Adrenal gland (tissue), 12 donors: ENCODE data around the gene KLF9. TPM values are rescaled to one million over a fixed set of nuclear protein-coding genes. Genes with fewer than 3 reads are reported as not detected.
A peak's percentile ranks its signal among the peaks of the same experiment; 100 is the strongest.

Experiments
- DNase-seq, 7 donors: peaks; one replicate each; pipeline ENCODE4 v3.0.0-alpha.2; 2019 to 2020
- H3K27ac ChIP-seq, 5 donors: fragments of 200-600 bp; sonication (generic) in 4 of 5; 1 replicate in 3 of 5; 2 replicates in 2 of 5; pipeline versions ENCODE4 v1.5.1 to v1.8.0; 2016 to 2020; ENCODE audit warnings: mild to moderate bottlenecking in 1 of 5
- H3K27me3 ChIP-seq: fragments of 200-600 bp; 2 replicates; pipeline ENCODE4 v1.8.0; 2021
- H3K36me3 ChIP-seq, 2 donors: fragments of 200-600 bp; replicated peaks in 1 of 2; 1 replicate in 1 of 2; 2 replicates in 1 of 2; pipeline versions ENCODE4 v1.5.1 to v1.8.0; 2018 to 2022
- H3K4me1 ChIP-seq, 2 donors: fragments of 200-600 bp; replicated peaks in 1 of 2; 1 replicate in 1 of 2; 2 replicates in 1 of 2; pipeline versions ENCODE4 v1.5.1 to v1.8.0; 2018 to 2021
- H3K4me3 ChIP-seq, 4 donors: fragments of 200-600 bp; sonication (generic) in 3 of 4; one replicate each; pipeline ENCODE4 v1.5.1; 2016 to 2018
- H3K9me3 ChIP-seq, 3 donors: fragments of 200-600 bp; sonication (generic) in 1 of 3; replicated peaks in 1 of 3; 1 replicate in 2 of 3; 2 replicates in 1 of 3; pipeline versions ENCODE4 v1.5.1 to v1.8.0; 2016 to 2021
- CTCF ChIP-seq, 6 experiments: fragments of 450-650 bp in 4 of 6; fragments of 200-600 bp in 2 of 6; sonication (generic) in 1 of 6; IDR thresholded peaks; 1 replicate in 5 of 6; 2 replicates in 1 of 6; pipeline versions ENCODE4 v1.5.1 to v1.8.0; 2016 to 2021; ENCODE audit warnings: antibody characterized with exemption in 6 of 6, mild to moderate bottlenecking in 2 of 6, moderate library complexity in 1 of 6
- POLR2A ChIP-seq, 2 donors: fragments of 450-650 bp; IDR thresholded peaks; one replicate each; pipeline ENCODE4 v1.6.1; 2017; ENCODE audit warnings: antibody characterized with exemption in 2 of 2, mild to moderate bottlenecking in 2 of 2, moderate library complexity in 1 of 2
- WGBS, 4 donors: extraction: QIAGEN DNeasy Blood & Tissue Kit in 2 of 4; methylation state at CpG; one replicate each; pipeline versions ENCODE4 v1.1.5 to v1.1.7; 2013 to 2017; 5-methylcytosine and 5-hydroxymethylcytosine counted together
- intact Hi-C, 2 donors: fragments of 100-400 bp; cut with DNase I; formaldehyde crosslinking; loops; one replicate each; pipeline versions ENCODE4 v1.14.1 to v1.15.0; 2022 to 2023
- polyA plus RNA-seq, 3 donors: library from polyadenylated mRNA; stranded (reverse); fragments of 200-250 nt in 2 of 3; fragments of 350-450 nt in 1 of 3; fragmentation: Illumina TruSeq in 1 of 3; extraction: RNeasy Lipid Tissue Mini Kit (QIAGEN cat#74804) in 1 of 3; gene quantifications; one replicate each; pipeline ENCODE4 v1.2.3, GENCODE V29; 2013 to 2014
- total RNA-seq, 9 donors: library from RNA; depleted of rRNA in 4 of 9; stranded (reverse); fragments of >200 nt in 4 of 9; fragments of 120-200 nt in 1 of 9; fragmentation: NEBNext Ultra II Directional in 1 of 9; extraction: Animal tissue kit (Norgen Biotek cat#: 25700) in 1 of 9; gene quantifications; one replicate each; pipeline versions ENCODE4 v1.1.0 to v1.2.4, GENCODE V29; 2013 to 2023
- donor health status: healthy with polysubstance abuse.
- donor health status: Bipolar disorder and iron deficiency.
- donor health status: DM: yes; HTN: yes; CAD: no.
- donor health status: DM: no; HTN: no; CAD: no.
- donor health status: DM: no; HTN: no; CAD: no.
- donor health status: DM: yes; HTN: yes; CAD: no.

Gene KLF9
- total and polyA plus RNA-seq, 12 donors = 2.2 to 80.7 (median 38.7) TPM

GRCh38 chr9:70399141-70399540 lies 15.3 kb downstream of the KLF9 start:
- Histone ChIP-seq H3K27me3 (no peaks in the 10 kb centered on the region), H3K36me3 (no peaks in the 10 kb centered on the region), H3K27ac (peak overlapping the region in 3 of 5 donors; percentile 16 to 58 (median 45)), H3K4me1 (peaks cover 40 to 91% of the 10 kb centered on the region in 2 donors), H3K9me3 (no peaks in the 10 kb centered on the region), H3K4me3 (no peak overlapping the region)
- TF ChIP-seq POLR2A (IDR thresholded peaks at IDR 0.05) = no peak
- no peak for TF ChIP-seq CTCF (IDR thresholded peaks at IDR 0.05)
- intact Hi-C loops = no loop called here
- DNase-seq = no peak

GRCh38 chr9:70398145-70398556 lies 16.3 kb downstream of the KLF9 start:
- no peaks in the 10 kb centered on the region for H3K36me3 ChIP-seq
- no peak for DNase-seq
- WGBS, 4 donors = 35 to 42% (median 40%) methylated on average over 4 of the region's 4 CpGs
- intact Hi-C loops = no loop called here
- H3K4me1 ChIP-seq = peaks cover 30 to 91% of the 10 kb centered on the region in 2 donors
- TF ChIP-seq CTCF (IDR thresholded peaks at IDR 0.05) (no peak), POLR2A (IDR thresholded peaks at IDR 0.05) (no peak)
- H3K27me3 ChIP-seq = no peaks in the 10 kb centered on the region
- peak overlapping the region in 1 of 4 donors; percentile 14 for H3K4me3 ChIP-seq
- peak overlapping the region in 3 of 5 donors; percentile 16 to 58 (median 43) for H3K27ac ChIP-seq
- no peaks in the 10 kb centered on the region for H3K9me3 ChIP-seq

- no peak overlapping the region for H3K4me3 ChIP-seq
- H3K27me3 ChIP-seq = no peaks in the 10 kb centered on the region
- 74 to 87% (median 82%) methylated on average over 6 of the region's 6 CpGs for WGBS, 4 donors
- H3K36me3 ChIP-seq = no peaks in the 10 kb centered on the region
- TF ChIP-seq POLR2A (IDR thresholded peaks at IDR 0.05) = no peak
- TF ChIP-seq CTCF (IDR thresholded peaks at IDR 0.05) = no peak
- peak overlapping the region in 1 of 5 donors; percentile 38 for H3K27ac ChIP-seq
- intact Hi-C loops = no loop called here
- DNase-seq = no peak
- H3K9me3 ChIP-seq = no peaks in the 10 kb centered on the region
- peaks cover 29 to 96% of the 10 kb centered on the region in 2 donors for H3K4me1 ChIP-seq
Measured at GRCh38 chr9:70395652-70396051, 18.8 kb downstream of the KLF9 start.

- no peak for DNase-seq
Measured at GRCh38 chr9:70392850-70393249, 21.6 kb downstream of the KLF9 start.

More at GRCh38 chr9:70392850-70393249, 21.6 kb downstream of the KLF9 start:
- no peaks in the 10 kb centered on the region for H3K9me3 ChIP-seq
- no peaks in the 10 kb centered on the region for H3K27me3 ChIP-seq
- TF ChIP-seq POLR2A (IDR thresholded peaks at IDR 0.05) = no peak
- no peak for TF ChIP-seq CTCF (IDR thresholded peaks at IDR 0.05)
- H3K36me3 ChIP-seq = no peaks in the 10 kb centered on the region
- H3K27ac ChIP-seq = peak overlapping the region in 2 of 5 donors; percentile 24 to 30
- H3K4me1 ChIP-seq = peaks cover 15 to 86% of the 10 kb centered on the region in 2 donors
- intact Hi-C loops = no loop called here
- H3K4me3 ChIP-seq = no peak overlapping the region
- 76 to 90% (median 83%) methylated on average over 3 of the region's 3 CpGs for WGBS, 4 donors
